HepG2 (cell line): ENCODE results near the gene C11orf71. TPM values are rescaled to one million over a fixed set of nuclear protein-coding genes. Genes with fewer than 3 reads are reported as not detected.

Experiments
- ARNT2 ChIP-seq: sonication (generic); formaldehyde crosslinking; IDR thresholded peaks from 2 replicates; pipeline ENCODE4 v1.8.0; 2022; ENCODE audit warnings: mild to moderate bottlenecking, low read depth, missing genetic modification reagents, moderate library complexity
- CHD4 ChIP-seq: fragments of 200-600 bp; sonication (generic); IDR thresholded peaks from 2 replicates; pipeline ENCODE4 v1.7.0; 2017; ENCODE audit warnings: mild to moderate bottlenecking, low read length, borderline replicate concordance
- DR1 ChIP-seq: sonication (generic); formaldehyde crosslinking; IDR thresholded peaks from 2 replicates; pipeline ENCODE4 v1.8.0; 2021; ENCODE audit warnings: mild to moderate bottlenecking, missing genetic modification reagents, inconsistent platforms
- ERF ChIP-seq: IDR thresholded peaks from 2 replicates; pipeline ENCODE4 v1.6.1; 2018; ENCODE audit warnings: missing biosample characterization, missing genetic modification reagents
- HES4 ChIP-seq: sonication (generic); formaldehyde crosslinking; IDR thresholded peaks from 2 replicates; pipeline ENCODE4 v1.9.0; 2021; ENCODE audit warnings: mild to moderate bottlenecking, missing genetic modification reagents, borderline replicate concordance
- HIC2 ChIP-seq: sonication (generic); formaldehyde crosslinking; IDR thresholded peaks from 2 replicates; pipeline ENCODE4 v1.9.0; 2022; ENCODE audit warnings: low read depth, missing genetic modification reagents
- KDM5A ChIP-seq: fragments of 200-600 bp; sonication (generic); IDR thresholded peaks from 2 replicates; pipeline ENCODE4 v1.7.0; 2018; ENCODE audit warnings: antibody characterized with exemption, mild to moderate bottlenecking, low read length, borderline replicate concordance
- MAFF ChIP-seq: IDR thresholded peaks from 2 replicates; pipeline ENCODE4 v1.6.1; 2011; ENCODE audit warnings: low read depth, low read length, improper control_type of control experiment
- RAD21 ChIP-seq: fragments of 450-650 bp; formaldehyde crosslinking; IDR thresholded peaks from 2 replicates; pipeline ENCODE4 v1.5.0; 2020; ENCODE audit warnings: mild to moderate bottlenecking
- RBM22 ChIP-seq: fragments of 200-400 bp; formaldehyde crosslinking; optimal IDR thresholded peaks from 2 replicates; pipeline ENCODE3; 2017; ENCODE audit warnings: mild to moderate bottlenecking, low read length, moderate library complexity
- SAP130 ChIP-seq: IDR thresholded peaks from 2 replicates; pipeline ENCODE4 v1.6.1; 2016; ENCODE audit warnings: low read depth
- SIX4 ChIP-seq: sonication (generic); formaldehyde crosslinking; IDR thresholded peaks from 2 replicates; pipeline ENCODE4 v1.4.0; 2020; ENCODE audit warnings: missing genetic modification reagents
- SNAPC4 ChIP-seq: sonication (generic); formaldehyde crosslinking; IDR thresholded peaks from 2 replicates; pipeline ENCODE4 v1.4.0; 2020; ENCODE audit warnings: mild to moderate bottlenecking, missing genetic modification reagents
- ZBTB1 ChIP-seq: sonication (generic); formaldehyde crosslinking; IDR thresholded peaks from 2 replicates; pipeline ENCODE4 v1.4.0; 2020; ENCODE audit warnings: missing genetic modification reagents, borderline replicate concordance
- ZC3H13 ChIP-seq: sonication (generic); formaldehyde crosslinking; IDR thresholded peaks from 2 replicates; pipeline ENCODE4 v1.8.1; 2023; ENCODE audit warnings: mild to moderate bottlenecking, missing genetic modification reagents, moderate library complexity
- ZFP1 ChIP-seq: IDR thresholded peaks from 2 replicates; pipeline ENCODE4 v1.6.1; 2016
- ZNF160 ChIP-seq: sonication (generic); formaldehyde crosslinking; IDR thresholded peaks from 2 replicates; pipeline ENCODE4 v1.8.0; 2022; ENCODE audit warnings: mild to moderate bottlenecking, inconsistent platforms, missing genetic modification reagents
- ZNF468 ChIP-seq: sonication (generic); formaldehyde crosslinking; IDR thresholded peaks from 2 replicates; pipeline ENCODE4 v1.8.0; 2022; ENCODE audit warnings: mild to moderate bottlenecking, moderate library complexity, missing genetic modification reagents
- ZNF607 ChIP-seq: sonication (generic); formaldehyde crosslinking; IDR thresholded peaks from 2 replicates; pipeline ENCODE4 v1.5.1; 2020; ENCODE audit warnings: missing genetic modification reagents, mild to moderate bottlenecking, borderline replicate concordance
- ZNF619 ChIP-seq: sonication (generic); formaldehyde crosslinking; IDR thresholded peaks from 2 replicates; pipeline ENCODE4 v1.4.0; 2020; ENCODE audit warnings: mild to moderate bottlenecking, missing genetic modification reagents
- ZNF672 ChIP-seq: sonication (generic); formaldehyde crosslinking; IDR thresholded peaks from 2 replicates; pipeline ENCODE4 v1.8.1; 2022; ENCODE audit warnings: missing genetic modification reagents
- ZNF710 ChIP-seq: sonication (generic); formaldehyde crosslinking; IDR thresholded peaks from 2 replicates; pipeline ENCODE4 v1.5.0; 2020; ENCODE audit warnings: mild to moderate bottlenecking, missing genetic modification reagents, borderline replicate concordance
- ZNF761 ChIP-seq: sonication (generic); formaldehyde crosslinking; conservative IDR thresholded peaks from 2 replicates; pipeline ENCODE4 v1.4.0; 2020; ENCODE audit warnings: mild to moderate bottlenecking, missing genetic modification reagents
- polyA plus RNA-seq, 8 experiments: library from polyadenylated mRNA; depleted of rRNA in 3 of 8; stranded (reverse) in 7 of 8; unstranded in 1 of 8; fragments of >200 nt; fragmentation: Illumina TruSeq in 4 of 8; extraction: Trizol in 4 of 8; gene quantifications; 2 replicates each; pipeline versions ENCODE4 v1.2.1 to v1.2.3, GENCODE V29; 2011 to 2016; ENCODE audit warnings: low read depth in 4 of 8, missing spikeins in 1 of 8, mixed read lengths in 1 of 8; ENCODE audit not compliant: insufficient read depth in 1 of 8
- total RNA-seq, 5 experiments: library from RNA; depleted of rRNA; stranded (reverse); fragments of >200 nt; fragmentation: Illumina TruSeq; extraction: Trizol; gene quantifications; 2 replicates each; pipeline ENCODE4 v1.2.3, GENCODE V29; 2016; ENCODE audit warnings: low read depth in 1 of 5

Gene C11orf71
- total and polyA plus RNA-seq, 2 of the 13 experiments (the other 11 are each of a cell fraction or from before 2014, with no cell fraction given): 7.1 to 7.8 TPM

- TF ChIP-seq SIX4 (peak; percentile 2; the same call in 1 of the 2 replicates), ZC3H13 (CRISPR knock-in tag) (peak; percentile 69; the same call in 1 of the 2 replicates), ZNF468 (no peak), RAD21 (CRISPR knock-in tag) (no peak), DR1 (CRISPR knock-in tag) (no peak), MAFF (no peak), ZNF619 (CRISPR knock-in tag) (no peak), KDM5A (no peak), HIC2 (no peak), ARNT2 (CRISPR knock-in tag) (peak; percentile 61; the same call in 1 of the 2 replicates), ZFP1 (CRISPR knock-in tag) (0 out of 2 replicates have a peak, but pooled peaks have one; percentile 3), ZNF710 (peak; percentile 41; the same call in 1 of the 2 replicates), ZNF672 (CRISPR knock-in tag) (no peak), ZBTB1 (CRISPR knock-in tag) (no peak), ZNF607 (no peak; the same call in 1 of the 2 replicates), ZNF761 (CRISPR knock-in tag) (no peak), SNAPC4 (CRISPR knock-in tag) (no peak), HES4 (no peak; the same call in 1 of the 2 replicates), RBM22 (no peak), SAP130 (CRISPR knock-in tag) (no peak), ERF (CRISPR knock-in tag) (no peak), CHD4 (no peak), ZNF160 (CRISPR knock-in tag) (no peak)
Observed at GRCh38 chr11:114399490-114400215, 658 bp downstream of the C11orf71 start (continued).
